OCI-LY1 (cell line): ENCODE results near the gene LINGO4.

Source experiments
- H2AFZ ChIP-seq: fragments of 200-600 bp; sonication (generic), shearing (Covaris generic); 2 replicates; pipeline ENCODE4 v1.6.0; 2014; ENCODE audit warnings: antibody characterized with exemption, mild to moderate bottlenecking, low read length
- H3F3A ChIP-seq: fragments of 200-600 bp; sonication (generic), shearing (Covaris generic); 2 replicates; pipeline ENCODE4 v1.6.0; 2014; ENCODE audit warnings: mild to moderate bottlenecking, antibody characterized with exemption, low read length, moderate library complexity; ENCODE audit not compliant: insufficient read depth
- H3K27ac ChIP-seq: fragments of 200-600 bp; sonication (generic); 2 replicates; pipeline ENCODE4 v1.5.1; 2014; ENCODE audit warnings: low read length, mixed run types, mild to moderate bottlenecking, low read depth; ENCODE audit not compliant: poor library complexity, severe bottlenecking
- H3K27me3 ChIP-seq: fragments of 200-600 bp; sonication (generic); 2 replicates; pipeline ENCODE4 v1.6.0; 2014; ENCODE audit warnings: antibody characterized with exemption, mild to moderate bottlenecking, low read length, moderate library complexity; ENCODE audit not compliant: insufficient read depth
- H3K36me3 ChIP-seq: fragments of 200-600 bp; sonication (generic); 2 replicates; pipeline ENCODE4 v1.6.1; 2014; ENCODE audit warnings: mild to moderate bottlenecking, antibody characterized with exemption, low read length, moderate library complexity, mixed read lengths; ENCODE audit not compliant: insufficient read depth
- H3K4me1 ChIP-seq: fragments of 200-600 bp; sonication (generic); 2 replicates; pipeline ENCODE4 v1.5.1; 2014; ENCODE audit warnings: mild to moderate bottlenecking, low read length, moderate library complexity; ENCODE audit not compliant: insufficient read depth, severe bottlenecking
- H3K4me2 ChIP-seq: fragments of 200-600 bp; sonication (generic), shearing (Covaris generic); 2 replicates; pipeline ENCODE4 v1.6.1; 2014; ENCODE audit warnings: low read length
- H3K4me3 ChIP-seq: fragments of 200-600 bp; sonication (generic); 2 replicates; pipeline ENCODE4 v1.5.1; 2014; ENCODE audit warnings: low read length, low read depth, mild to moderate bottlenecking, mixed read lengths; ENCODE audit not compliant: poor library complexity, severe bottlenecking
- H3K79me2 ChIP-seq: fragments of 200-600 bp; shearing (Covaris generic); 2 replicates; pipeline ENCODE4 v1.6.1; 2016; ENCODE audit warnings: mixed run types, low read length, mixed read lengths; ENCODE audit not compliant: insufficient read depth
- H3K9ac ChIP-seq: fragments of 200-600 bp; sonication (generic), shearing (Covaris generic); 2 replicates; pipeline ENCODE4 v1.6.1; 2014; ENCODE audit warnings: mild to moderate bottlenecking, low read length, mixed read lengths
- H3K9me2 ChIP-seq: fragments of 200-600 bp; sonication (generic), shearing (Covaris generic); 2 replicates; pipeline ENCODE4 v1.6.1; 2014; ENCODE audit warnings: low read depth, mild to moderate bottlenecking, low read length, mixed read lengths
- H3K9me3 ChIP-seq: fragments of 200-600 bp; shearing (Covaris generic); 2 replicates; pipeline ENCODE4 v1.6.1; 2014; ENCODE audit warnings: low read length, mixed read lengths
- H4K20me1 ChIP-seq: fragments of 200-600 bp; sonication (generic), shearing (Covaris generic); 2 replicates; pipeline ENCODE4 v1.6.0; 2016; ENCODE audit warnings: mild to moderate bottlenecking, low read length; ENCODE audit not compliant: insufficient read depth
- EZH2 ChIP-seq: fragments of 200-600 bp; sonication (generic), shearing (Covaris generic); IDR thresholded peaks from 2 replicates; pipeline ENCODE4 v1.8.0; 2017; ENCODE audit warnings: borderline replicate concordance, mixed run types, mild to moderate bottlenecking, antibody characterized with exemption, low read length, moderate library complexity, mixed read lengths
- TF ChIP-seq, protein P1 (sequence below): fragments of 200-600 bp; sonication (generic), shearing (Covaris generic); IDR thresholded peaks from 2 replicates; pipeline ENCODE4 v1.5.1; 2017; ENCODE audit warnings: mild to moderate bottlenecking, antibody characterized with exemption, low read length, moderate library complexity, mixed read lengths

The LINGO4 gene

DNA sequence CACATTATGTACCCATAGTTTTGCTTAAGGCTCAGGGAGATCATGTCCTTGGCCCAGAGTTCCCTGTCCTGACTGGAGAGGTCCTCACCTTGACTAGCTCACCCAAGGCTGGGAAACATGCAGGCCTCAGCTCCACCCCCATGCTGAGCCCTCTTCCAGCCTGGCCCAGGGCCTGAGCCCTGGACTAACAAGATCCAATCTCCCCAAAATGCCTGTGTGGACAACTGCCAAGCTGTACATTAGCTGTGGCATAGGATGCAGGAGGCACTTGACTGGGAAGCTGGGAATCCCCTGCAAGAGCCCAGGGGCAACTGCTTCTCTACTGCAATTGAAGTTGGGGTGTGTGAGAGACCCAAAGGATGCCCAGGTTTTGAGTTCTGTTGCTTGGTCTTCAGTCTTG lies 2.1 kb downstream of the LINGO4 start:
- no peak overlapping the region for H3K27ac ChIP-seq
- H3K27me3 ChIP-seq = 0 out of 2 replicates have a peak, but pooled peaks cover 8% of the 10 kb centered on the region
- H3K4me2 ChIP-seq = no peak overlapping the region

DNA sequence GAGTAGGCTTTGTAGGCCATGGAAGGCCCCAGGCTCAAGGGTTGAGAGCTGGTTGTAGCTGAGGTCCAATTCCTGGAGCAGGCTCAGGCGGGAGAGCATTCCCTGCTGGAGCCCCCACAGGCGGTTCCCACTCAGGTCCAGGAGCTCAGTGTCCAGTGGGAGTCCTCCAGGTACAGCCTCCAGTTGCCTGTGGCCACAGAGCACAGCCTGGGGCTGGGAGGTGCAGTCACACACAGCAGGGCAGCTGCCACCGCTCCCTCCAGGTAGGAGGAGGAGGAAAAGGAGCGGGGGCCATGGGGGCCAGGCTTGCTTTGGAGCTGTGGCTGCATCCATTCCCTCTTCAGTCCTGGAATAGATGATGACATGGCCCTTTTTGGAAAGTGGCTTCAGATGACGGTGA lies 2.8 kb downstream of the LINGO4 start:
- Histone ChIP-seq H3K27me3 (0 out of 2 replicates have a peak, but pooled peaks cover 8% of the 10 kb centered on the region), H3K36me3 (no peaks in the 10 kb centered on the region), H3K9ac (no peak overlapping the region), H3K9me3 (no peaks in the 10 kb centered on the region), H3K4me3 (no peak overlapping the region), H3K9me2 (no peaks in the 10 kb centered on the region), H3K79me2 (no peaks in the 10 kb centered on the region), H3F3A (no peaks in the 10 kb centered on the region), H2AFZ (no peak overlapping the region), H3K4me1 (no peaks in the 10 kb centered on the region), H3K27ac (no peak overlapping the region), H3K4me2 (no peak overlapping the region), H4K20me1 (no peaks in the 10 kb centered on the region)
- no peak for TF ChIP-seq EZH2
- TF ChIP-seq, protein P1, sequence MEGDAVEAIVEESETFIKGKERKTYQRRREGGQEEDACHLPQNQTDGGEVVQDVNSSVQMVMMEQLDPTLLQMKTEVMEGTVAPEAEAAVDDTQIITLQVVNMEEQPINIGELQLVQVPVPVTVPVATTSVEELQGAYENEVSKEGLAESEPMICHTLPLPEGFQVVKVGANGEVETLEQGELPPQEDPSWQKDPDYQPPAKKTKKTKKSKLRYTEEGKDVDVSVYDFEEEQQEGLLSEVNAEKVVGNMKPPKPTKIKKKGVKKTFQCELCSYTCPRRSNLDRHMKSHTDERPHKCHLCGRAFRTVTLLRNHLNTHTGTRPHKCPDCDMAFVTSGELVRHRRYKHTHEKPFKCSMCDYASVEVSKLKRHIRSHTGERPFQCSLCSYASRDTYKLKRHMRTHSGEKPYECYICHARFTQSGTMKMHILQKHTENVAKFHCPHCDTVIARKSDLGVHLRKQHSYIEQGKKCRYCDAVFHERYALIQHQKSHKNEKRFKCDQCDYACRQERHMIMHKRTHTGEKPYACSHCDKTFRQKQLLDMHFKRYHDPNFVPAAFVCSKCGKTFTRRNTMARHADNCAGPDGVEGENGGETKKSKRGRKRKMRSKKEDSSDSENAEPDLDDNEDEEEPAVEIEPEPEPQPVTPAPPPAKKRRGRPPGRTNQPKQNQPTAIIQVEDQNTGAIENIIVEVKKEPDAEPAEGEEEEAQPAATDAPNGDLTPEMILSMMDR = no peak

More for the DNA sequence above, 2.1 kb downstream of the LINGO4 start:
- Histone ChIP-seq H3K9me3 (no peaks in the 10 kb centered on the region), H3F3A (no peaks in the 10 kb centered on the region), H3K9ac (no peak overlapping the region), H3K36me3 (no peaks in the 10 kb centered on the region), H4K20me1 (no peaks in the 10 kb centered on the region), H3K9me2 (no peaks in the 10 kb centered on the region), H3K4me3 (no peak overlapping the region), H3K79me2 (no peaks in the 10 kb centered on the region), H3K4me1 (no peaks in the 10 kb centered on the region), H2AFZ (no peak overlapping the region)
- TF ChIP-seq EZH2 = no peak
- TF ChIP-seq, protein P1 = no peak

DNA sequence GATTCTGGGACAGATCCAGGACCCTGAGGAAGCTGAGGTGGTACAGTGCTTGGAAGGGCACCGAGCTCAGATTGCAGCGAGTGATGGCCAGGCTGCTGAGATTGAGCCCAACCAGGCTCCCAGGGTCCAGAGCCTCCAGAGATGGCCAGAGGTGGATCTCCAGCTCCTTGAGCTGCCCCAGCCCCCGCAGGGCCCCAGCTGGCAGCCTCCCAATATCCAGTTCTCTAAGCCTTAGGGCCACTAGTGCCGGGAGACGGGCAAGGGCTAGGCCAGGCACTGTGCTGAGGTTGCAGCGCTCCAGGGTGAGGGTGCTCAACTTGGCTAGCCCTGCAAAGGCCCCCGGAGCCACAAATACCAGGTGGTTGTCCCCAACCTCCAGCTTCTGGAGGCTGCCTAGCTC lies 3.4 kb downstream of the LINGO4 start:
- Histone ChIP-seq H3K9ac (no peak overlapping the region), H3K79me2 (no peaks in the 10 kb centered on the region), H3F3A (no peaks in the 10 kb centered on the region), H3K27me3 (peaks cover 8% of the 10 kb centered on the region; the same call in 1 of the 2 replicates), H2AFZ (no peak overlapping the region), H3K4me3 (no peak overlapping the region), H3K36me3 (no peaks in the 10 kb centered on the region), H3K9me3 (no peaks in the 10 kb centered on the region), H4K20me1 (no peaks in the 10 kb centered on the region), H3K4me2 (no peak overlapping the region), H3K27ac (no peak overlapping the region), H3K9me2 (no peaks in the 10 kb centered on the region), H3K4me1 (no peaks in the 10 kb centered on the region)
- TF ChIP-seq, protein P1 = no peak
- no peak for TF ChIP-seq EZH2
